ENCODE results near the gene MSMO1.
A peak's percentile ranks its signal among the peaks of the same experiment; 100 is the strongest.

The MSMO1 gene

DNA sequence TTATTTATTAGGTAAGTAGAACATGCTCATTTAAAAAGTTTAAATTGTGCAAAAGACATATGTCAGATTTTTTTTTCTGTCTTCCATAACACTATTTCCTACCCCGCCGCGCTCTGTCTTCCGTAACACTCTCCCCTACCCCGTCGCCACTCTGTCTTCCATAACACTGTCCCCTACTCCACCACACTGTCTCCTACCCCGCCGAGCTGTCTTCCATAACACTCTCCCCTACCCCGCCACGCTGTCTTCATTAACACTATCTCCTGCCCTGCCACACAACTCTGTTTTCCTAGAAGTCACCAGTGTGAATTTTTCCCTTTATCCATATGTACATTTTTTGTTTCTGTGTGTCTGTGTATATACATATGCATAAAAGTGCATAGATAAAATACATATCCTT, 4.4 kb downstream of the MSMO1 start:
- TF ChIP-seq, protein P1, sequence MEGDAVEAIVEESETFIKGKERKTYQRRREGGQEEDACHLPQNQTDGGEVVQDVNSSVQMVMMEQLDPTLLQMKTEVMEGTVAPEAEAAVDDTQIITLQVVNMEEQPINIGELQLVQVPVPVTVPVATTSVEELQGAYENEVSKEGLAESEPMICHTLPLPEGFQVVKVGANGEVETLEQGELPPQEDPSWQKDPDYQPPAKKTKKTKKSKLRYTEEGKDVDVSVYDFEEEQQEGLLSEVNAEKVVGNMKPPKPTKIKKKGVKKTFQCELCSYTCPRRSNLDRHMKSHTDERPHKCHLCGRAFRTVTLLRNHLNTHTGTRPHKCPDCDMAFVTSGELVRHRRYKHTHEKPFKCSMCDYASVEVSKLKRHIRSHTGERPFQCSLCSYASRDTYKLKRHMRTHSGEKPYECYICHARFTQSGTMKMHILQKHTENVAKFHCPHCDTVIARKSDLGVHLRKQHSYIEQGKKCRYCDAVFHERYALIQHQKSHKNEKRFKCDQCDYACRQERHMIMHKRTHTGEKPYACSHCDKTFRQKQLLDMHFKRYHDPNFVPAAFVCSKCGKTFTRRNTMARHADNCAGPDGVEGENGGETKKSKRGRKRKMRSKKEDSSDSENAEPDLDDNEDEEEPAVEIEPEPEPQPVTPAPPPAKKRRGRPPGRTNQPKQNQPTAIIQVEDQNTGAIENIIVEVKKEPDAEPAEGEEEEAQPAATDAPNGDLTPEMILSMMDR (IDR thresholded peaks at IDR 0.05; ENCODE audit: insufficient read depth, low read length, poor library complexity, severe bottlenecking): no peak
- TF ChIP-seq EZH2phosphoT487 (conservative IDR thresholded peaks at IDR 0.05; ENCODE audit: low read length): no peak
- H3K4me3 ChIP-seq (ENCODE audit: insufficient read depth, low read length, poor library complexity, severe bottlenecking): no peak overlapping the region
- no peaks in the 10 kb centered on the region for H3K9me2 ChIP-seq (replicated peaks; ENCODE audit: insufficient read depth, low read length)
- H3F3A ChIP-seq (ENCODE audit: insufficient read depth): peaks cover 22% of the 10 kb centered on the region; the same call in 1 of the 2 replicates
- H3K27me3 ChIP-seq (ENCODE audit: low read length): no peaks in the 10 kb centered on the region
- H3K9ac ChIP-seq (ENCODE audit: low read length): no peak overlapping the region
- no peaks in the 10 kb centered on the region for H3K9me3 ChIP-seq (ENCODE audit: insufficient read depth, low read length)
- peaks cover 93% of the 10 kb centered on the region for H3K79me2 ChIP-seq (ENCODE audit: insufficient read depth, low read length)
- H3K27ac ChIP-seq (ENCODE audit: low read depth, low read length): no peak overlapping the region
- H3K4me2 ChIP-seq (ENCODE audit: low read depth, low read length, poor library complexity, severe bottlenecking): peak overlapping the region; percentile 84
- H3K36me3 ChIP-seq (ENCODE audit: low read length): peaks cover 62% of the 10 kb centered on the region
- no peak overlapping the region for H2AFZ ChIP-seq (ENCODE audit: low read depth, low read length, severe bottlenecking)
- H4K20me1 ChIP-seq (ENCODE audit: low read depth, low read length): peaks cover 75% of the 10 kb centered on the region

DNA sequence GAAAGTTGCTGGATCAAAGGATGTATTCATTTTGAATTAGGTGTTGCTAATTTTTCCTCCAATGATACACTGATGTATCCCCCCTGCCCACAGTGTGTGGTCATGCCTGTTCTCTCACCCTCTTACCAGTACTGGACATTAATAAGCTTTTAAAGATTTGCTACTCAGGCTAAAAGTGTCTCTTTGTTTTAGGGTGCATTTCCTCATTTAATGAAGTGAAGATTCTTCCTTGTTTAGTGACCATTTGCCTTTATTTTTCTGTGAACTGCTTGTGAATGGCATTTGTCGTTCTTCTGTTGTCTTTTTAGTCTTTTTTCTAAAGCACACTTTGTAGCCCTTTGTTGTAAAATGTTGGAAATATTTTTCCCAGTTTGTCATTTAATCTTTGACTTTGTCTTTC, 5.0 kb downstream of the MSMO1 start:
- Histone ChIP-seq H3F3A (ENCODE audit: insufficient read depth) (peaks cover 22% of the 10 kb centered on the region; the same call in 1 of the 2 replicates), H3K9me3 (ENCODE audit: insufficient read depth, low read length) (no peaks in the 10 kb centered on the region), H3K27me3 (ENCODE audit: low read length) (no peaks in the 10 kb centered on the region), H3K4me2 (ENCODE audit: low read depth, low read length, poor library complexity, severe bottlenecking) (peak overlapping the region; percentile 84), H2AFZ (ENCODE audit: low read depth, low read length, severe bottlenecking) (no peak overlapping the region), H3K27ac (ENCODE audit: low read depth, low read length) (0 out of 2 replicates have a peak overlapping the region, but pooled peaks have one; percentile 6), H3K79me2 (ENCODE audit: insufficient read depth, low read length) (peaks cover 95% of the 10 kb centered on the region), H3K9me2 (replicated peaks; ENCODE audit: insufficient read depth, low read length) (no peaks in the 10 kb centered on the region), H3K4me3 (ENCODE audit: insufficient read depth, low read length, poor library complexity, severe bottlenecking) (no peak overlapping the region), H3K9ac (ENCODE audit: low read length) (no peak overlapping the region), H3K36me3 (ENCODE audit: low read length) (peaks cover 69% of the 10 kb centered on the region), H4K20me1 (ENCODE audit: low read depth, low read length) (peaks cover 82% of the 10 kb centered on the region)
- TF ChIP-seq, protein P1 (IDR thresholded peaks at IDR 0.05; ENCODE audit: insufficient read depth, low read length, poor library complexity, severe bottlenecking): no peak
- no peak for TF ChIP-seq EZH2phosphoT487 (conservative IDR thresholded peaks at IDR 0.05; ENCODE audit: low read length)

DNA sequence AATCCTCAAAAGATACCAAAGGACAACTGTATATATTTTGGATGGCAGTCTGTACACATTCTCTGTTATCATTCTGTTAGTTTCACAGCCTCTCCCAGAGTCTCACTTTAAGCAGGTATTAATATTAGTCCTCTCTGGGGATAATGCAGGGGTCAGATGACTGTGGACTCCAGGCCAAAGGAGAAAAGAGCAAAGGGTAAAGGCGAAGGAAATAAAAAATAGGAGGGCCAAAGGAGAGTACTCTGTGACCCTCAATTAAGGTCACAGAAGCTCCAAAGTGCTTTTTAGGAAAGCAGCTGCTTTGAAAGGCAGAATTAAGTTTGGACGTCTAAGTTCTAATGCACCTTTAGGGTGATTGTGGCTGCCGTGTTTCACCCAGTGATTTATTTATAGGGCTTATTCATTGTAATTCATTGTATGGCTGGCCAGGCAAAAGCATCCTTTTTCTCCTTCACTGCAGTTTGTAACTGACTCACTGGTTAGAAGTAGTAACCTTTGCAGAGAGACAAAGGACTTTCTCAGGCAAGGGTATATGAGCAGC, 7.8 kb downstream of the MSMO1 start:
- H3K4me3 ChIP-seq (ENCODE audit: insufficient read depth, low read length, poor library complexity, severe bottlenecking): no peak overlapping the region
- peaks cover 28% of the 10 kb centered on the region; the same call in 1 of the 2 replicates for H3F3A ChIP-seq (ENCODE audit: insufficient read depth)
- H3K9me2 ChIP-seq (replicated peaks; ENCODE audit: insufficient read depth, low read length): no peaks in the 10 kb centered on the region
- H4K20me1 ChIP-seq (ENCODE audit: low read depth, low read length): peaks cover 93% of the 10 kb centered on the region
- H3K4me2 ChIP-seq (ENCODE audit: low read depth, low read length, poor library complexity, severe bottlenecking): no peak overlapping the region
- no peaks in the 10 kb centered on the region for H3K9me3 ChIP-seq (ENCODE audit: insufficient read depth, low read length)
- H3K27me3 ChIP-seq (ENCODE audit: low read length): no peaks in the 10 kb centered on the region
- peaks cover 87% of the 10 kb centered on the region for H3K36me3 ChIP-seq (ENCODE audit: low read length)
- H2AFZ ChIP-seq (ENCODE audit: low read depth, low read length, severe bottlenecking): no peak overlapping the region
- H3K9ac ChIP-seq (ENCODE audit: low read length): no peak overlapping the region
- peaks cover 71% of the 10 kb centered on the region for H3K79me2 ChIP-seq (ENCODE audit: insufficient read depth, low read length)
- TF ChIP-seq, protein P1 (IDR thresholded peaks at IDR 0.05; ENCODE audit: insufficient read depth, low read length, poor library complexity, severe bottlenecking): no peak
- TF ChIP-seq EZH2phosphoT487 (conservative IDR thresholded peaks at IDR 0.05; ENCODE audit: low read length): no peak
- no peak overlapping the region for H3K27ac ChIP-seq (ENCODE audit: low read depth, low read length)
